Amniotic stem cell (primary cell): Measurements from ENCODE around the gene PTPRH.

Source experiments
- DNase-seq: peaks from one replicate; lab custom pipeline; 2025; lab: John Stamatoyannopoulos, UW

Gene PTPRH

GRCh38 chr19:55246462-55247451 lies 37.5 kb upstream of the PTPRH start:
- no peak for DNase-seq

GRCh38 chr19:55245236-55245904 lies 36.1 kb upstream of the PTPRH start:
- DNase-seq = no peak

GRCh38 chr19:55244004-55244680 lies 34.8 kb upstream of the PTPRH start:
- no peak for DNase-seq

GRCh38 chr19:55242517-55242916 lies 33.2 kb upstream of the PTPRH start:
- no peak for DNase-seq

GRCh38 chr19:55241935-55242464 lies 32.7 kb upstream of the PTPRH start:
- no peak for DNase-seq

- no peak for DNase-seq
These were observed 32.0 kb upstream of the PTPRH start for GRCh38 chr19:55241143-55241934.

- no peak for DNase-seq
These were observed 31.4 kb upstream of the PTPRH start for GRCh38 chr19:55240713-55241020.

GRCh38 chr19:55239004-55239403 lies 29.7 kb upstream of the PTPRH start:
- no peak for DNase-seq

GRCh38 chr19:55238030-55238429 lies 28.7 kb upstream of the PTPRH start:
- DNase-seq = no peak

- DNase-seq = no peak
These were observed 23.7 kb upstream of the PTPRH start for GRCh38 chr19:55232986-55233385.

GRCh38 chr19:55232286-55232602 lies 22.9 kb upstream of the PTPRH start:
- DNase-seq = no peak

GRCh38 chr19:55231391-55232285 lies 22.3 kb upstream of the PTPRH start:
- no peak for DNase-seq

- no peak for DNase-seq
These were observed 21.5 kb upstream of the PTPRH start for GRCh38 chr19:55230780-55231179.

GRCh38 chr19:55230329-55230728 lies 21.0 kb upstream of the PTPRH start:
- DNase-seq = no peak

GRCh38 chr19:55229789-55230182 lies 20.5 kb upstream of the PTPRH start:
- no peak for DNase-seq

- no peak for DNase-seq
These were observed 20.0 kb upstream of the PTPRH start for GRCh38 chr19:55229145-55229788.

GRCh38 chr19:55228403-55229031 lies 19.2 kb upstream of the PTPRH start, which contains the start of gene TMEM86B:
Gene TMEM86B, minus strand, starts transcription at chr19:55228763. Its CDS starts 22 bp downstream, at chr19:55228741.
- no peak for DNase-seq

- no peak for DNase-seq
These were observed 18.7 kb upstream of the PTPRH start for GRCh38 chr19:55228015-55228391.

- DNase-seq = no peak
These were observed 18.1 kb upstream of the PTPRH start for GRCh38 chr19:55227241-55228014.
